B cell (primary cell): ENCODE data around the gene TTLL11.

ENCODE experiments used
- EZH2 ChIP-seq: IDR thresholded peaks from 2 replicates; pipeline ENCODE4 v1.6.1; 2012; ENCODE audit warnings: borderline replicate concordance, low read depth, mild to moderate bottlenecking, moderate library complexity, low read length; ENCODE audit not compliant: insufficient read depth, poor library complexity, severe bottlenecking
- TF ChIP-seq, protein P1 (sequence below): fragments of 200-600 bp; IDR thresholded peaks from one replicate; pipeline ENCODE4 v1.8.0; 2022; ENCODE audit warnings: antibody characterized with exemption, mild to moderate bottlenecking

GRCh38 chr9:122124048-122124447 is 30.9 kb upstream of the TTLL11 start:
- TF ChIP-seq, protein P1, sequence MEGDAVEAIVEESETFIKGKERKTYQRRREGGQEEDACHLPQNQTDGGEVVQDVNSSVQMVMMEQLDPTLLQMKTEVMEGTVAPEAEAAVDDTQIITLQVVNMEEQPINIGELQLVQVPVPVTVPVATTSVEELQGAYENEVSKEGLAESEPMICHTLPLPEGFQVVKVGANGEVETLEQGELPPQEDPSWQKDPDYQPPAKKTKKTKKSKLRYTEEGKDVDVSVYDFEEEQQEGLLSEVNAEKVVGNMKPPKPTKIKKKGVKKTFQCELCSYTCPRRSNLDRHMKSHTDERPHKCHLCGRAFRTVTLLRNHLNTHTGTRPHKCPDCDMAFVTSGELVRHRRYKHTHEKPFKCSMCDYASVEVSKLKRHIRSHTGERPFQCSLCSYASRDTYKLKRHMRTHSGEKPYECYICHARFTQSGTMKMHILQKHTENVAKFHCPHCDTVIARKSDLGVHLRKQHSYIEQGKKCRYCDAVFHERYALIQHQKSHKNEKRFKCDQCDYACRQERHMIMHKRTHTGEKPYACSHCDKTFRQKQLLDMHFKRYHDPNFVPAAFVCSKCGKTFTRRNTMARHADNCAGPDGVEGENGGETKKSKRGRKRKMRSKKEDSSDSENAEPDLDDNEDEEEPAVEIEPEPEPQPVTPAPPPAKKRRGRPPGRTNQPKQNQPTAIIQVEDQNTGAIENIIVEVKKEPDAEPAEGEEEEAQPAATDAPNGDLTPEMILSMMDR: no peak
- no peak for TF ChIP-seq EZH2
